Mesenchymal stem cell (in vitro differentiated cells and primary cell): ENCODE data around the gene AUTS2.

ENCODE experiments used
- DNase-seq: peaks from one replicate; pipeline ENCODE4 v3.0.0-alpha.2; 2013
- H2AFZ ChIP-seq: one replicate; pipeline ENCODE4 v1.6.1; 2013; ENCODE audit warnings: low read depth, mild to moderate bottlenecking, control low read depth, inconsistent platforms, low read length, moderate library complexity
- H2AK5ac ChIP-seq: 2 replicates; pipeline ENCODE4 v1.6.1; 2013; ENCODE audit warnings: low read length, moderate library complexity, mild to moderate bottlenecking, inconsistent platforms; ENCODE audit not compliant: severe bottlenecking
- H2BK120ac ChIP-seq: one replicate; pipeline ENCODE4 v1.6.1; 2013; ENCODE audit warnings: low read depth, mild to moderate bottlenecking, inconsistent platforms, low read length, moderate library complexity
- H2BK12ac ChIP-seq, 2 experiments: one replicate each; pipeline ENCODE4 v1.6.1; 2013; ENCODE audit warnings: inconsistent platforms in 2 of 2, low read length in 2 of 2, mild to moderate bottlenecking in 2 of 2, moderate library complexity in 2 of 2, control low read depth in 1 of 2
- H2BK15ac ChIP-seq: one replicate; pipeline ENCODE4 v1.6.1; 2013; ENCODE audit warnings: mild to moderate bottlenecking, low read depth, inconsistent platforms; ENCODE audit not compliant: poor library complexity, severe bottlenecking
- H2BK5ac ChIP-seq: 2 replicates; pipeline ENCODE4 v1.6.1; 2013; ENCODE audit warnings: low read depth, mild to moderate bottlenecking, low read length, control low read depth, inconsistent platforms; ENCODE audit not compliant: poor library complexity, severe bottlenecking
- H3K14ac ChIP-seq, 2 experiments: one replicate each; pipeline ENCODE4 v1.6.1; 2013; ENCODE audit warnings: inconsistent platforms in 2 of 2, low read length in 2 of 2, control low read depth in 1 of 2, mild to moderate bottlenecking in 1 of 2, moderate library complexity in 1 of 2
- H3K18ac ChIP-seq, 2 experiments: one replicate each; pipeline ENCODE4 v1.6.1; 2013; ENCODE audit warnings: inconsistent platforms in 2 of 2, low read length in 2 of 2, control low read depth in 1 of 2, low read depth in 1 of 2, mild to moderate bottlenecking in 1 of 2
- H3K23ac ChIP-seq, 2 experiments: one replicate each; pipeline ENCODE4 v1.6.1; 2013; ENCODE audit warnings: inconsistent platforms in 2 of 2, low read length in 2 of 2, mild to moderate bottlenecking in 2 of 2, moderate library complexity in 2 of 2, control low read depth in 1 of 2
- H3K27ac ChIP-seq: 2 replicates; pipeline ENCODE4 v1.5.1; 2013; ENCODE audit warnings: mild to moderate bottlenecking, moderate library complexity, low read length, control low read depth, inconsistent platforms; ENCODE audit not compliant: poor library complexity, severe bottlenecking
- H3K27me3 ChIP-seq, 2 experiments: 2 replicates each; pipeline versions ENCODE4 v1.6.1 to v1.7.0; 2013; ENCODE audit warnings: low read length in 2 of 2, mild to moderate bottlenecking in 2 of 2, moderate library complexity in 2 of 2, control low read depth in 1 of 2, inconsistent platforms in 1 of 2; ENCODE audit not compliant: control insufficient read depth in 1 of 2, insufficient read depth in 1 of 2
- H3K36me3 ChIP-seq, 2 experiments: 2 replicates each; pipeline versions ENCODE4 v1.6.1 to v1.7.0; 2013; ENCODE audit warnings: low read length in 2 of 2, control low read depth in 1 of 2, inconsistent platforms in 1 of 2, low read depth in 1 of 2, mild to moderate bottlenecking in 1 of 2; ENCODE audit not compliant: insufficient read depth in 2 of 2, control insufficient read depth in 1 of 2
- H3K4ac ChIP-seq, 2 experiments: one replicate each; pipeline ENCODE4 v1.6.1; 2013; ENCODE audit warnings: inconsistent platforms in 2 of 2, low read length in 2 of 2, mild to moderate bottlenecking in 2 of 2, moderate library complexity in 2 of 2, control low read depth in 1 of 2, low read depth in 1 of 2
- H3K4me1 ChIP-seq: 2 replicates; pipeline ENCODE4 v1.6.1; 2013; ENCODE audit warnings: low read depth, low read length, control low read depth; ENCODE audit not compliant: control insufficient read depth, insufficient read depth
- H3K4me2 ChIP-seq: 2 replicates; pipeline ENCODE4 v1.6.1; 2013; ENCODE audit warnings: low read length, mild to moderate bottlenecking, inconsistent platforms; ENCODE audit not compliant: poor library complexity, severe bottlenecking
- H3K4me3 ChIP-seq, 2 experiments: 2 replicates each; pipeline versions ENCODE4 v1.5.1 to v1.7.0; 2013; ENCODE audit warnings: low read length in 2 of 2, mild to moderate bottlenecking in 2 of 2, control low read depth in 1 of 2, low read depth in 1 of 2; ENCODE audit not compliant: insufficient read depth in 1 of 2
- H3K79me1 ChIP-seq: replicated peaks from 2 replicates; pipeline ENCODE4 v1.6.1; 2013; ENCODE audit warnings: mild to moderate bottlenecking, control low read depth, low read length, inconsistent platforms; ENCODE audit not compliant: poor library complexity, severe bottlenecking
- H3K9ac ChIP-seq: 2 replicates; pipeline ENCODE4 v1.7.0; 2013; ENCODE audit warnings: mild to moderate bottlenecking, low read length, moderate library complexity
- H3K9me3 ChIP-seq: 2 replicates; pipeline ENCODE4 v1.7.0; 2013; ENCODE audit warnings: mild to moderate bottlenecking, low read length; ENCODE audit not compliant: control insufficient read depth
- H4K8ac ChIP-seq: one replicate; pipeline ENCODE4 v1.6.1; 2013; ENCODE audit warnings: inconsistent platforms, mild to moderate bottlenecking, low read length, moderate library complexity
- H4K91ac ChIP-seq: one replicate; pipeline ENCODE4 v1.6.1; 2013; ENCODE audit warnings: mild to moderate bottlenecking, low read length, inconsistent platforms
- WGBS: methylation state at CpG from one replicate; pipeline ENCODE4 v1.1.7; 2013; ENCODE audit warnings: mixed read lengths; 5-methylcytosine and 5-hydroxymethylcytosine counted together

AUTS2 gene

GRCh38 chr7:69840248-69840647 lies 242.0 kb downstream of the AUTS2 start:
- Histone ChIP-seq H3K4me1 (peaks cover 4% of the 10 kb centered on the region), H3K27ac (no peak overlapping the region), H4K8ac (no peak overlapping the region), H3K4me2 (no peak overlapping the region), H3K23ac (no peak overlapping the region), H4K91ac (no peak overlapping the region), H3K36me3 (no peaks in the 10 kb centered on the region), H3K9ac (no peak overlapping the region), H2BK12ac (no peak overlapping the region), H2BK15ac (no peak overlapping the region), H3K79me1 (peaks cover 24% of the 10 kb centered on the region), H2BK120ac (no peak overlapping the region), H3K9me3 (no peaks in the 10 kb centered on the region), H3K14ac (no peak overlapping the region), H3K27me3 (no peaks in the 10 kb centered on the region), H3K4me3 (no peak overlapping the region), H2AFZ (no peak overlapping the region), H3K18ac (no peak overlapping the region), H2BK5ac (no peak overlapping the region), H2AK5ac (no peak overlapping the region), H3K4ac (no peak overlapping the region)
- DNase-seq, result no peak
- 63% methylated on average over 3 of the region's 3 CpGs for WGBS

- Histone ChIP-seq H3K36me3 (no peaks in the 10 kb centered on the region), H3K27me3 (no peaks in the 10 kb centered on the region), H2BK5ac (no peak overlapping the region), H3K79me1 (peaks cover 25% of the 10 kb centered on the region), H4K8ac (no peak overlapping the region), H2BK15ac (no peak overlapping the region), H3K18ac (no peak overlapping the region), H2BK120ac (no peak overlapping the region), H3K27ac (no peak overlapping the region), H2BK12ac (no peak overlapping the region), H3K4me3 (no peak overlapping the region), H3K4me2 (no peak overlapping the region), H4K91ac (no peak overlapping the region), H3K23ac (no peak overlapping the region), H2AFZ (no peak overlapping the region), H3K9me3 (no peaks in the 10 kb centered on the region), H3K4me1 (no peaks in the 10 kb centered on the region), H3K9ac (no peak overlapping the region), H3K4ac (no peak overlapping the region), H3K14ac (no peak overlapping the region), H2AK5ac (no peak overlapping the region)
- no peak for DNase-seq
- WGBS, result no CpG with 5 or more reads among the region's 2 CpGs
Measured at GRCh38 chr7:69843653-69844052, 245.4 kb downstream of the AUTS2 start.

GRCh38 chr7:69844264-69844868 lies 246.1 kb downstream of the AUTS2 start:
- H3K4me2 ChIP-seq, result no peak overlapping the region
- H3K4ac ChIP-seq, result no peak overlapping the region
- no peak overlapping the region for H2BK120ac ChIP-seq
- no peaks in the 10 kb centered on the region for H3K27me3 ChIP-seq
- no peak overlapping the region for H3K14ac ChIP-seq
- H2AK5ac ChIP-seq, result no peak overlapping the region
- H2AFZ ChIP-seq, result no peak overlapping the region
- no peaks in the 10 kb centered on the region for H3K4me1 ChIP-seq
- 50% methylated on average over 2 of the region's 4 CpGs for WGBS
- H3K23ac ChIP-seq, result no peak overlapping the region
- no peak for DNase-seq
- no peaks in the 10 kb centered on the region for H3K36me3 ChIP-seq
- H3K18ac ChIP-seq, result no peak overlapping the region
- H3K27ac ChIP-seq, result no peak overlapping the region
- H2BK15ac ChIP-seq, result no peak overlapping the region
- no peak overlapping the region for H3K9ac ChIP-seq
- H2BK12ac ChIP-seq, result no peak overlapping the region
- H2BK5ac ChIP-seq, result no peak overlapping the region
- H4K8ac ChIP-seq, result no peak overlapping the region
- no peaks in the 10 kb centered on the region for H3K9me3 ChIP-seq
- H3K79me1 ChIP-seq, result peaks cover 23% of the 10 kb centered on the region
- H4K91ac ChIP-seq, result no peak overlapping the region
- no peak overlapping the region for H3K4me3 ChIP-seq

- Histone ChIP-seq H3K23ac (no peak overlapping the region), H3K4ac (no peak overlapping the region), H3K36me3 (no peaks in the 10 kb centered on the region), H2BK120ac (no peak overlapping the region), H3K27ac (no peak overlapping the region), H3K4me3 (no peak overlapping the region), H3K79me1 (peaks cover 19% of the 10 kb centered on the region), H3K18ac (no peak overlapping the region), H3K14ac (no peak overlapping the region), H2BK5ac (no peak overlapping the region), H4K91ac (no peak overlapping the region), H2AK5ac (no peak overlapping the region), H3K9ac (no peak overlapping the region), H2BK12ac (no peak overlapping the region), H3K4me1 (no peaks in the 10 kb centered on the region), H2AFZ (no peak overlapping the region), H3K27me3 (no peaks in the 10 kb centered on the region), H3K9me3 (no peaks in the 10 kb centered on the region), H3K4me2 (no peak overlapping the region), H2BK15ac (no peak overlapping the region), H4K8ac (no peak overlapping the region)
- 82% methylated on average over 3 of the region's 3 CpGs for WGBS
- no peak for DNase-seq
Measured at GRCh38 chr7:69845721-69846495, 247.6 kb downstream of the AUTS2 start.
